HG03103 (cell line): ENCODE results near the gene ADSS2.
"Not testable (repeated sequence)": the region's sequence is repeated elsewhere in the genome, so short reads cannot be mapped to it uniquely, and the experiment has no call there.

Experiments used
- ATAC-seq: cut with Tn5 transposase; IDR thresholded peaks from one replicate; pipeline ENCODE4 v1.9.1; 2021; ENCODE audit warnings: low read depth; ENCODE audit not compliant: unreplicated experiment

ADSS2 gene

DNA sequence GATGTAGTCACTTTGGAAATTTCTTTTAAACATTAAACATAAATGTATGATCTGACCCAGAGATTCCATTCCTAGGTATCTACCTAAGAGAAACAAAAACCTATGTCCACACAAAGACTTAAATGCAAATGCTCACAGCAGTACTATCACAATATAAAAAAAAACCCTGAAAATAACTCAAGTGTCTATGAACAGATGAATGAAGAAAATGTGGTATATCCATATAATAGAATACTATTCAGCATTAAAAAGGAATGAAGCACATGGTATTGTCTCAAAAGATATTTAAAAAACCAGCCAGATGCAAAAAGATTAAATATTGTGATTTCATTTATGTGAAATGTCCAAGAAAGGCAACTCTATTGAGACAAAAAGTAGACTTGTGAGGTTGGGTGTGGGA is 48.3 kb downstream of the ADSS2 start:
- no peak for ATAC-seq

DNA sequence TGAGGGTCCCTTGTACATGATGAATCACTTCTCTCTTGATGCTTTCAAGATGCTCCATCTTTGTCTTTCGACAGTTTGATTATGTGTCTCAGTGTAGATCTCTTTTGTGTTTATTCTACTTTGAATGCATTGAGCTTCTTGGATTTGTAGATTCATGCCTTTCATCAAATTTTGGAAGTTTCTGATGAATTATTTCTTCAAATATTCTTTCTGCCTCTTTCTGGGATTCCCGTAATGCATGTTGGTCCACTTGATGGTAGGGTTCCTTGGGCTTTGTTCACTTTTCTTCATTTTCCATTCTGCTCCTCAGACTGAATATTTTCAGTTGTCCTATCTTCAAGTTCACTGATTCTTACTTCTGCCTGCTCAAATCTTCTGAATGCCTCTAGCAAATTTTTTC is 50.7 kb downstream of the ADSS2 start:
- ATAC-seq, result no peak

DNA sequence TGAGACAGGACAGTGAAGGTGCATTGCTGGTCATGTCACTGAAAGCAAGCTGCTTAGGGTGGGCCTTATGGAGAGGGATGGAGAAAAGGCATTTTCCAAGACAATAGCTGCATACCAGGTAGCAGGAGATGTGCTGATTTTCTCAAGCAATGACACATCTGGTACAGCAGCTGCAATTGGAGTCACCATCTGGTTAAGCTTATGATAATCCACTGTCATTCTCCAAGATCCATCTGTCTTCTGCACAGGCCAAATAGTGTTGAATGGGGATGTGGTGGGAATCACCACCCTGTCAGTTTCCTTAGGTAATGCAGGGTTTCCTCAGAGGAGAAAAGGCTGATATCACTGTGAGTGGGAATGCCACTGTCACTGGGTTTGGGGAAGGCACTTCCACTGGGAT is 54.6 kb downstream of the ADSS2 start:
- ATAC-seq, result no peak

DNA sequence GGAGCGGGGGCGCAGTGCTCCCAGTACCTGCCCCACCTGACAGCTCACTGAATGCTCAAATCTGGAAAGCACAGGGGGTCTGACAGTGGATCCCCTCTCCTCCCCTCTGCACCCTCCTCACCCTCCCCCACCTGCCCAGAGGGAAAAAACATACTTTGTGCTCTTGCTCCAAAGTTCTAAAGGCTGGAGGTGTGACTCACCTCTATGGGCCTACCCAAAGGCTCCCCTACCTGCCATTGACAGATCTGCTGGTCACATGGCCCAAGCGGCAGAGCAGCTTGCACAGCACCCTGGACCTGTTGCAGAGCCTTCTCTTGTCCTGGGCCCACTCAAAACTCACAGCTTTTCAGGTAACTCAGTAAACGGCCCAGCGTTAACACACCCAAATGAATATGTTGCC is 55.7 kb downstream of the ADSS2 start:
- ATAC-seq, result no peak

DNA sequence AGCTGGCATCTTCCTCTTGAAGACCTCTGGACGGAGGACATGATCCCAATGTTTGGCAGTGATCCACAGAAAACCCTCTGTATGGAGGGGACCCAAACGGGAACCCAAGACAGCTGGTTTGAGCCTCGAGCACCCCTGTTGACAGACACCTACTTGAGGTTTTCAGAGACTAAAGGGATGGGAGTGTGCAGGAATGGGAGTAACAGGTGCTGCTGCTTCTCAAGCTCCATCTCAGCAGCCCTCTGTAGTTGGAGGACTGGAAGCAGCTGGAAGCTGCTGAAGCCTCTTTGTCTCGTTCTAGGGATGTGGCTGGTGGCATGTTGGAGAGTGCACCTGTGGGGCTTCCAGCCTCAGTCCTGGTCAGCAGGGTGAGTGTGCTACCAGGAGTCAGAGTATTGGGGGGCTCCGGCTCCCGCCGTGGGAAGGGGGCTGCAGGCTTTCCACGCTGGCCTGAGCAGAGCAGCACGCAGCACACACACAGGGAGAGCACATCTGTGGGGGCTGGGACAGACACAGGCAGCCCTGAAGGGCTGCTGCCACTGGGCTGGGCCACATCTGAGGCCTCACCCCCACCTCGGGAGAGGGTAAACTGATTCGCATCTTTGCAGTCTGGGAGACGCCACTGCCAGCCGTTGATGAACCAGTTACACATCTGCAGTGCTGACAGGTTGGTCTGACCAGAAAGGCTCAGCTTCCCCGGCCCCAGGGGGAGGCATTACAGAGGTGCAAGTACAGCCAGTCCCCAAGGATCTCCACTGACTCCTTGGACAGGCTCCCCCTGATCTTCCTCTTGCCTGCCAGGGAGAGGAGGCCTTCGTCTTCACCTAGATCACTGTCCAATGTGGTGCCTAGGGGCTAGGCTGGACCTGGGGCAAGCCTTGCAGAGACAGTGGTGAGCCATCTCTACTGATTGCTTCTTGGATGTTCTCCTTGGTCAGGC is 56.6 kb downstream of the ADSS2 start:
- no peak for ATAC-seq

DNA sequence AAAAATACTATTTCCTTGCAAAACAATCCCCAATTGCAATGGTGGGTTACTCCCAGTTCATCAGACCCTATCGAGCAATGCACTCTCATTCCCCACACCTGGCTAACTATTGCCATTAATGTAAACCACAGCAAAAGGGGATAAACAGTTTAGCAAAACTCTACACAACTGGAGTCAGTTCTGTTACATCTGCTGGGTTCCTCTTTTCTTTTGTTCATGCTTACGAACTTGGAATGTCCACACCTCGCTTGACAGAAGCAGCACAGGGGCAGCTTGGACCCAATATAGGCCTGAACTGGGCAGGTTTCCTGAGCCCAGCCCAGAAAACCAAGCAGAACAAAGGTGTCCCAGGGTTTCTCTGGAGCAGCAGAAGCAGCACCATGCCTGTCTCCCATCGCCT is 57.4 kb downstream of the ADSS2 start:
- no peak for ATAC-seq

DNA sequence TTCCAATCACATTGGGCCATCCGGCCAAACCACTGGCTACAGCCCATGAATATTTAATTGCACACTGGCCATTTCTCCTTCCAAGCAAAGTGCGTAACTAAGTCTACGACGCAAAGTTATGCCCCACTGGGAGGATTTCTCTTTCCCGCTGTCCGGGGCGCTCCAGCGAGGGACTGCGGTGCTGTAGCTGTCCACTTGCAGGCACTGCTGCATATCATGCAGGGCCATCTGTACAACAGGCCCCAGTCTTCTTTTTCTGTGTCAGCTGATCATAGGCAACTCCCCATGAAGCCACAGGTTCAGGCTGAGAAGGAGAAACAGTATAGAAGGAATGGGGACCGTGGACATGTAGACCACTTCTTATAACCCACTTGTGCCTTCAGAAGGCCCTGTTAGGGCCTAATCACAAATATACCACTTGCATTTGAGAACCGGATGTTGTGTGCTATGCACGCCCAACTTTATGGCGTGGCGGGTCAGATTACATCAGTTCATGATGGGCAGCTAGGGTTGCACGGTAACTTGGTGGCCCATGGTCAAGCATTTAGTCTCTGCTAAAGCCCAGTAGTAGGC is 58.0 kb downstream of the ADSS2 start:
- ATAC-seq, result no peak

DNA sequence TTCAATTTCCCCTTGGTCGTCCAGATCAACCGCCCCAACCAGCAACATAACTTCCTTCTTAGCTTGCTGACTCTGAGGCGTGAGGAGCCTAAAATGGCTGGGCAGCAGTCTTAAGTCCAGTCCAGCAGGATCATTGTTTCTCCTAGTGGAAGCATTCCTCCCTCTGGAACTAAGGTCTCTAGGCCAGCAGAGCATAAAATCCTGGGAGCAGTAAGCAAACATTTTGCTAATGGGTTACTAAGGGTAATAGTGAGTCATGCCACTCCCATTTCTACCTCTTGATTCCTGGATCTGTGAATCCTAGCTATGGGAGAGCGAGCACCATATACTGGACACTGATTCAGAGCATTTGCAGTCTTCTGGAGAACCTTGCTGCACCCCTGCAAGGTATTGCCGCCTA is 59.9 kb downstream of the ADSS2 start:
- ATAC-seq, result no peak

DNA sequence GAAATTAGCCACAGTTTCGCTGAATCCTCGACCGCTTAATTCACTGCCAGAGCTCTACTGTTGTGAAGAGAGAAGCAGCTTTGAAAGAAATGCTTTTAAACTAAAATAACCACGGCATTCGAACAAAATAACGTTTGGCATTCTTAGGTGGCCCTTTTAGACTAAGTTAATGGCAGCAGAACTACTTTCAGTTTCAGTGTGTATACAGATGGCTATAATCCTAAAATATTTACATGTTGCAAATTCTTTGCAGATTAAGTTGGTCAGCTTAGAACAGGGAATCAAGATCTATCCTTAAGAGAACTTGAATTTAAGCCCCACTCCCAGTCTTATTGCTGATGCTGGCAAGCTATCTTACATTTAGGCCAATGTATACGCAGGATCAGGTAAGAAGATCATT is 62.7 kb downstream of the ADSS2 start:
- ATAC-seq, result no peak

DNA sequence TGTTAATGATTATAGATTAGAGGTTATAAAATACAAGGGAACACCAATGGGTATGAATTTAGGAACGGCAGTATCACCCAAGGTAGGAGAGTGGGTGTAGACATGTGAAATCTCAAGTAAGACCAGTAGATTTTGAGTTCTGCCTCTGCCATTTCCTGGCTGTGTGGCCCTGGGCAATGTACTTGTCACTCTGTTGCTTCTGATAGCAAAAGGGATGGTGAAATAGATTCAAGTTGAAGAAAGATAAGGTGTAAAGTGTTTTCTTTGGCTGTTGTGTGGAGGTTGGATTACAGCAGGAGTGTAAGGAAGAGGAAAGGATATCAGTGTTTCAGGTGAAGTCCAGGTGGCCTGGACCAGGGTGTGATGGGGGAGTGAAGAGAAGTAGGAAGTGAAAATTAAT is 64.3 kb downstream of the ADSS2 start:
- no peak for ATAC-seq

DNA sequence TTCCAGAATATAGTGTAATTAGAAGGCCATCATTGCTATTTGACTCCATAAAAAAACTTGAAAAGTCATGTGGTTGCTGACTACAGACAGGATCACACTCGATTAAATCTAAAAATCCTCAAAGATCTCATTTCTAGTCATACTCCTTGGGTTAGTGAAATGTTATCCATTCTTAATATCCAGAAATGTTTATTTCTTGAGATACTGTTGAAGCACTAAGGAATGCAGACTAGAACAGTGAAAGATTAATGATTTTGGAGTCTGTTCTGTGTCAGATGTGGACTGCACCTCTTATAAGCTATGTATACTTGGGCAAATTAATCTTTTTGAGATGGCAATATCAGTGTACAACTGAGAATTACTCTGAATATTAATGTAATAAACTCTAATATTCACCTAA is 65.1 kb downstream of the ADSS2 start:
- ATAC-seq, result no peak

DNA sequence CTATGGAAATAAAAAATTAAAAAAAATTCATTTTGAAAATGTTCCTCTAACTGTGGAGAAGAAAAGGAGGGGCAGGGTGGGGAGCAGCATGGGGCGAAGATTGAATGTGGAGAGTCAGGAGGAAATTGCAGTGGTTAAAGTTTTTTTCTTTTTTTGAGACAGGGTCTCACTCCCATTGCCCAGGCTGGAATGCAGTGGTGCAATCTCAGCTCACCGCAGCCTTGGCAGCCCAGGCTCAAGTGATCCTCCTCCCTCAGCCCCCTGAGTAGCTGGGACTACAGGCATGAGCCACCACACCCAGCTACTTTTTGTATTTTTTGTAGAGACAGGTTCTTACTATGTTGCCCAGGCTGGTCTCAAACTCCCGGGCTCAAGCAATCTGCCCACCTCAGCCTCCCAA is 67.6 kb downstream of the ADSS2 start:
- no peak for ATAC-seq

DNA sequence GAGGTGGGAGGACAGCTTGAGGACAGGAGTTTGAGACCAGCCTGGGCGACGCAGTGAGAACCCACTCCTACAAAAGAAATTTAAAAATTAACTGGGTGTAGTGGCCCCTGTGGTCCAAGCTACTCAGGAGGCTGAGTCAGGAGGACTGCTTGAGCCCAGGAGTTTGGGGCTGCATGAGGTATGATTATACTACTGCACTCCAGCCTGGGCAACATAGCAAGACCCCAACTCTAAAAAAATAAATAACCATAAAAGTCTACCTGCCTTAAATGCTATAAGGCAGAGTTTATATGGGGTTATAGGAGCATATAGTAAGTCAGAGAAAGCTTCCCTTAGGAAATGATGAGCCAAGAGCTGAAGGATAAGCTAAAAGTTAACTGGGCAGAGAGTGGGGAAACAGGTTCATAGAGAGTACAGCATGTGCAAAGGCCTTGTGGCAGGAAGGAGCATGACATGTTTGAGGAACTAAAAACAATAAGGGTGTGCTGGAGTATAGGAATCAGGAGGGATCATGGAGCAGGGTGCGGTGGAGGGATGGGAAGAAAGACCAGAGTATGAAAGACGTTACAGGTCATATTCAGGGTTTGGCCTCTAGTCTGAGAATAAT is 68.3 kb downstream of the ADSS2 start:
- ATAC-seq, result no peak

DNA sequence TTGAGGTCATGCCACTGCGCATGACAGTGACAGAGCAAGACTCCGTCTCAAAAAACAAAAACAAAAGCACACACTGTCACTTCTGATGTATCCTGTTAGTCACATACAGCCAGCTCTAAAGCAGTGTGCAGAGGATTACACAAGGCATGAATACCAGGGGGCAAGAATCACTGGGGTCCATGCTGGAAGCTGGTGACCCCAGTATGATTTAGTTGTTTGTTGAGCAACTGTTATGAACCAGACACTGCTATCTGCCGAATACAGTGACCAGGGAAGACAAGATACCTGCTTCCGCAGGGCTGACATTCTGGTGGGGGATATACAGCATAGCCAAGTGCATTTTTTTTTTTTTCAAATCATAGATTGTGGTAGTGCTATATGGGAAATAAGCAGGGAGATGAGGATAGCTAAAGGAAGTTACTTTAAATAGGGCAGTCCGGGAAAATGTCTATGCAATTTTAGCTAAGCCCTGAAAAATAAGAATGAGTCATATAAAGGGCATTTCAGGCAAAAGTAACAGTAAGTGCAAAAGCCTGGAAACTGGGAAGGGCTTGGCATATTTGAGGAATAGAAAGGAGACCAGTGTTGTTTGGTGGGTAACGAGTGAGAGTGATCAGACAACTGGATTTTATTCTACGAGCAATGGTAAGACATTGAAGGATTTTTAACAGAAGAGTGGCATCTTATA is 69.7 kb downstream of the ADSS2 start:
- no peak for ATAC-seq

DNA sequence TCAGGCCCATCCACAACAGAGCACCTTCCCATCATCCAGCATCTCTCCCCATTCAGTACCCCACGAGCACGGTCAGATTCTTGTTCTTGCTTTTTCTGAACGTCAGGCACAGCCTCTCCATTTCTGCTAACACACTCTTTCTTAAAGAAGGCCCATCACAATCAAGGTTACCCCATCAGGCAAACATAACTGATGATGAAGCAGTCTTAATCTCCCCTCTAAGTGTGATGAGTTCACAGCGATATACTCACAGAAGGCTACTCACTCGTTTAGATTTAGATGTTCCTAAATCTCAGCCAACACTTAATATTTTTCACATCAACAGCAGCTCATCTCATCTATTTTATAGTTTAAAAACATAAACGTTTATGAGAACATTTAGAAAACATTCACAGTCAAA is 75.6 kb downstream of the ADSS2 start:
- ATAC-seq, result no peak

DNA sequence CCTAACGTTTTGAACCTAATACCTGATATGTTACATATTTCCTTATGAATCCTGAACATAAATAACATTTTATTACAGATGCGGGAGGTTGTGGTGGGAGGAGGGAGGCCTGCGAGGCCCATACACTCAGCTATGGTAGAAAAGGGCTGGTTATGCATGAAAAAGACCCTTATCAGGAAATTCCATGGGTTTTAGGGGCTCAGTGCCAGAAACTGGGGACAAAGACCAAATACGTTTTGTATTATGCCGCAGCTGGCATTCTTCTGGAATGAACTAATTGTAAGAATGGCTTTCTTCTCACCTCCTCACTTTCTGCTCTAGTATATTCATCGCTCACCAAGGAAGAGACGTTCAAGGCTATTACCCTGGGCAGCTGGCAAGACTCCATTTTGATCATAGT is 76.7 kb downstream of the ADSS2 start:
- ATAC-seq, result no peak

DNA sequence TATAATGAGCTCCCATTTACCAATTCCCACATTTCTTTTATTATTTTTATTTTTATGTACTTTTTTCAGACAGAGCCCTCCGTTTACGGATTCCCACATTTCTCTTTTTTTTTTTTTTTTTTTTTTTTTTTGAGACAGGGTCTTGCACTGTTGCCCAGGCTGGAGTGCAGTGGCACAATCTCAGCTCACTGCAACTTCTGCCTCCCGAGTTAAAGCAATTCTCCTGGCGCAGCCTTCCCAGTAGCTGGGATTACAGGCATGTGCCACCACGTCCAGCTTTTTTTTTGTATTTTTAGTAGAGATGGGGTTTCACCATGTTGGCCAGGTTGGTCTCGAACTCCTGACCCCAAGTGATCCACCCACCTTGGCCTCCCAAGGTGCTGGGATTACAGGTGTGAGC is 77.2 kb downstream of the ADSS2 start:
- ATAC-seq, result not testable (repeated sequence)

DNA sequence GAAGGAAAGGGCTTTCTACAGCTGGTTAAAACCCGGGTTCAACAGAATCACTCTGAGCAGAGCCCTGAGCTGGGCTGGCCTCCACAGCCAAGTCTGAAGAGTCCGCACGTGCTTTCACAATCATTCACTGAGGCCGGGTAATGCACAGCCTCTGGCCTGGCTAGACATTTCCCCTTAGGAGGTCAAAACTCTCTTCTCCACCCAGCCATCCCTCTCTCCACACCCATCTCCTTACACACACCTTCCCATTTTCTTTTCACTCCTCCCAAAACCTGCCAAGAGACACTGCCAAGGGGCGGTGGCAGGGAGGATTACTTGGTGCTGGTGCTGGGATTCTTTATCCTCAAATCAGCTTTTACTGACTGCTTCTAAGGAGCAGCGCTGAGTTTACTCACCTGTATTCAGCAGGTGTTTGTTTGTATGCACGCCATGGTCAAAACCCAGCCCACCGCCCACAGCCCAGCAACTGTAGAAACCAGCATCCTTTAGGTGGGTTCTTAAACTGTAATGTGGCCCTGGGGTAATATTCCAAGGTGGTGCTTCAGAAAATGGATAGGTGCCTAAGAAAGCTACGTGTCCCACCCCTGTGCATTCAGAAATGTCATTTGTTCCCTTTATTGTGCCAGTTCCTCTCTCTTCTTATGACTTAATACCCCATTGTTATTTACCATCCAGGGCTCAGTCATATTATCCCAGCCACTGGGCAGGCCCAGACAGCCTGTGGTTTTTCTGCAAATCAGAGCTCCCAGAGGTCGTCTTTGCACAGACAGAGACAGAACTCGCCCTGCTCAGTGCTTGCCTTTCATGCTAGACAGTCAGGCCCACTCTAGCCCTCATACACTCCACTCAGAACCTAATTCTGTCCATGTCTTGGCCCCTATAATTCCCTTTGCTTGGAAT is 80.2 kb downstream of the ADSS2 start:
- no peak for ATAC-seq

DNA sequence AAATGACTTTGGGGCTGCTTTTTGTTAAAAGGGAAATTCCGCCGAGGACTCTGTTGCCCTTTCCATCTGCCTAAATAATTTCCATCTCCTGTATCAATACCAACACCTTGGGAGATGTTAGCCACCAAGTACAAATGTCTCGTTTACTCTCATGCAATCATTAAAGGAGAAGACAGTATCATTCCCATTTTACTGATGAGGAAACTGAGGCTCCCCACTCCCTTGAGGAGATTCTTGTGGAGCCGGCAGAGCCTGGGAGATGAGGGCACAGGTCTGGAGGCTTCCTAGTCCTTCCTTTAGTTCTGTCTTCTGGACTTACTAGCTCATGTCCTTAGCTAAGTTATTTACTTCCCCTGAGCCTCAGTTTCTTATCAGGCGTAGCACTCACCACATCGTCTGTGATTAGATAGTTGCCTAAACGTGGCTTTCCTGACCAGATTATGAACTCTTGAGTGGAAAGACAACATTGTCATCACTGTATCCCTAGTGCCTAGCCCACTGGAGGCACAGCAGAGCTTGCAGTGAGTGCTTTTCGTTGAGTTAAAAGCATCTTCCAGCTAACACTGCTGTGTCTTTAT is 81.6 kb downstream of the ADSS2 start:
- no peak for ATAC-seq
